HCT116 (cell line): ENCODE measurements around the gene GLDN. TPM values are rescaled to one million over a fixed set of nuclear protein-coding genes. Genes with fewer than 3 reads are reported as not detected.

Experiments
- ATAC-seq: fragments of 200-7000 bp; cut with Tn5 transposase; 2 replicates; pipeline ENCODE4 v1.9.1; 2020; ENCODE audit warnings: mild to moderate bottlenecking, moderate library complexity
- BruUV-seq: library from RNA; stranded (reverse); fragments of 400-500 nt; replicated peaks from 2 replicates; lab custom pipeline; 2021; lab: Mats Ljungman, UMichigan
- CTCF ChIA-PET: fragments of 300-600 bp; sonication (Branson Sonifier 250); formaldehyde crosslinking; loops from one replicate; lab custom pipeline; 2021; ENCODE audit warnings: antibody characterized with exemption; lab: Charles Lee
- POLR2A ChIA-PET: fragments of 300-600, 350-600 bp; sonication (Branson Sonifier 250); formaldehyde crosslinking; loops from one replicate; lab custom pipeline; 2021; ENCODE audit warnings: antibody characterized with exemption; lab: Charles Lee
- RAD21 ChIA-PET, 2 experiments: fragments of 300-600 bp; sonication (Branson Sonifier 250); formaldehyde crosslinking; loops; one replicate each; lab custom pipeline; 2023; ENCODE audit warnings: low total read pairs in 2 of 2; ENCODE audit not compliant: uncharacterized antibody in 2 of 2, unreplicated experiment in 2 of 2, low non-redundant PET in 1 of 2; lab: Charles Lee
- DNase-seq: peaks from one replicate; pipeline ENCODE4 v3.0.0-alpha.2; 2010; ENCODE audit warnings: low read depth, low spot score
- H2AFZ ChIP-seq: fragments of 200-600 bp; shearing (Covaris generic), sonication (generic); 2 replicates; pipeline ENCODE4 v1.6.1; 2017; ENCODE audit warnings: low read depth, mixed run types, mixed read lengths, antibody characterized with exemption, low read length; ENCODE audit not compliant: poor library complexity, severe bottlenecking
- H3K27ac ChIP-seq: 2 replicates; pipeline ENCODE4 v1.5.1; 2012; ENCODE audit warnings: low read depth, low read length
- H3K27me3 ChIP-seq: fragments of 200-600 bp; sonication (generic); 2 replicates; pipeline ENCODE4 v1.6.1; 2016; ENCODE audit warnings: mixed run types, low read length, mixed read lengths; ENCODE audit not compliant: insufficient read depth
- H3K36me3 ChIP-seq, 2 experiments: fragments of 200-500 bp in 1 of 2; fragments of 200-600 bp in 1 of 2; sonication (Bioruptor generic) in 1 of 2; sonication (generic) in 1 of 2; 2 replicates each; pipeline versions ENCODE4 v1.5.1 to v1.6.1; 2014 to 2016; ENCODE audit warnings: low read length in 2 of 2, inconsistent platforms in 1 of 2, mixed read lengths in 1 of 2, mixed run types in 1 of 2; ENCODE audit not compliant: insufficient read depth in 2 of 2, control insufficient read depth in 1 of 2
- H3K4me1 ChIP-seq, 2 experiments: fragments of 200-600 bp in 1 of 2; sonication (generic) in 1 of 2; 2 replicates each; pipeline versions ENCODE4 v1.5.1 to v1.6.1; 2012 to 2017; ENCODE audit warnings: low read length in 2 of 2, inconsistent platforms in 1 of 2, mild to moderate bottlenecking in 1 of 2, mixed read lengths in 1 of 2, mixed run types in 1 of 2, moderate library complexity in 1 of 2; ENCODE audit not compliant: insufficient read depth in 2 of 2, control insufficient read depth in 1 of 2
- H3K4me2 ChIP-seq: fragments of 200-600 bp; sonication (generic); 2 replicates; pipeline ENCODE4 v1.6.1; 2017; ENCODE audit warnings: mixed run types, low read length, mixed read lengths
- H3K4me3 ChIP-seq, 2 experiments: fragments of 200-600 bp in 1 of 2; sonication (generic) in 1 of 2; replicated peaks in 1 of 2; 2 replicates each; pipeline ENCODE4 v1.5.1; 2011 to 2016; ENCODE audit warnings: low read length in 2 of 2, control low read depth in 1 of 2, low read depth in 1 of 2, mild to moderate bottlenecking in 1 of 2, mixed read lengths in 1 of 2, mixed run types in 1 of 2
- H3K79me2 ChIP-seq: fragments of 200-600 bp; sonication (generic); 2 replicates; pipeline ENCODE4 v1.6.1; 2017; ENCODE audit warnings: mild to moderate bottlenecking, mixed run types, low read length, moderate library complexity, mixed read lengths; ENCODE audit not compliant: insufficient read depth
- H3K9ac ChIP-seq: fragments of 200-600 bp; sonication (generic); 2 replicates; pipeline ENCODE4 v1.6.1; 2016; ENCODE audit warnings: low read length, mixed read lengths
- H3K9me2 ChIP-seq: fragments of 200-600 bp; sonication (generic), shearing (Covaris generic); 2 replicates; pipeline ENCODE4 v1.6.1; 2017; ENCODE audit warnings: mixed run types, mild to moderate bottlenecking, moderate library complexity; ENCODE audit not compliant: insufficient read depth
- H3K9me3 ChIP-seq, 2 experiments: fragments of 200-500 bp in 1 of 2; fragments of 200-600 bp in 1 of 2; sonication (Bioruptor generic) in 1 of 2; sonication (generic) in 1 of 2; 2 replicates each; pipeline ENCODE4 v1.6.1; 2014 to 2017; ENCODE audit warnings: low read length in 2 of 2, mixed read lengths in 2 of 2, inconsistent platforms in 1 of 2, low read depth in 1 of 2, mild to moderate bottlenecking in 1 of 2, mixed run types in 1 of 2, moderate library complexity in 1 of 2; ENCODE audit not compliant: control insufficient read depth in 1 of 2, insufficient read depth in 1 of 2
- H4K20me1 ChIP-seq: fragments of 200-600 bp; sonication (generic), shearing (Covaris generic); 2 replicates; pipeline ENCODE4 v1.6.1; 2017; ENCODE audit warnings: mixed run types, mild to moderate bottlenecking, moderate library complexity; ENCODE audit not compliant: insufficient read depth
- ATF3 ChIP-seq: IDR thresholded peaks from 2 replicates; pipeline ENCODE4 v1.6.1; 2012
- CBX3 ChIP-seq: IDR thresholded peaks from 2 replicates; pipeline ENCODE4 v1.6.1; 2012; ENCODE audit warnings: low read depth
- CTCF ChIP-seq, 3 experiments: fragments of 200-600 bp in 1 of 3; sonication (generic) in 1 of 3; IDR thresholded peaks in 2 of 3; conservative IDR thresholded peaks in 1 of 3; 2 replicates each; pipeline ENCODE4 v1.5.1; 2012 to 2017; ENCODE audit warnings: low read depth in 2 of 3, low read length in 2 of 3, antibody characterized with exemption in 1 of 3, borderline replicate concordance in 1 of 3, control low read depth in 1 of 3, mild to moderate bottlenecking in 1 of 3, mixed read lengths in 1 of 3, mixed run types in 1 of 3, moderate library complexity in 1 of 3; ENCODE audit not compliant: insufficient read depth in 1 of 3
- EGR1 ChIP-seq: IDR thresholded peaks from 2 replicates; pipeline ENCODE4 v1.6.1; 2012; ENCODE audit warnings: low read depth
- ELF1 ChIP-seq: IDR thresholded peaks from 2 replicates; pipeline ENCODE4 v1.6.1; 2012; ENCODE audit warnings: low read depth, borderline replicate concordance
- EZH2 ChIP-seq: fragments of 200-600 bp; sonication (generic); IDR thresholded peaks from 2 replicates; pipeline ENCODE4 v1.6.1; 2017; ENCODE audit warnings: antibody characterized with exemption, mixed run types
- FOSL1 ChIP-seq: IDR thresholded peaks from 2 replicates; pipeline ENCODE4 v1.6.1; 2012; ENCODE audit warnings: low read depth
- JUND ChIP-seq: IDR thresholded peaks from 2 replicates; pipeline ENCODE4 v1.6.1; 2012
- MAX ChIP-seq: IDR thresholded peaks from 2 replicates; pipeline ENCODE4 v1.6.1; 2012
- POLR2A ChIP-seq: IDR thresholded peaks from 2 replicates; pipeline ENCODE4 v1.7.0; 2011; ENCODE audit warnings: borderline replicate concordance; ENCODE audit not compliant: insufficient read depth, insufficient read length; ENCODE audit errors: extremely low read depth
- POLR2AphosphoS5 ChIP-seq: IDR thresholded peaks from 2 replicates; pipeline ENCODE4 v1.6.1; 2011; ENCODE audit warnings: mild to moderate bottlenecking, low read depth, low read length, moderate library complexity
- RAD21 ChIP-seq: IDR thresholded peaks from 2 replicates; pipeline ENCODE4 v1.6.1; 2012; ENCODE audit warnings: low read depth, mild to moderate bottlenecking
- REST ChIP-seq: IDR thresholded peaks from 2 replicates; pipeline ENCODE4 v1.6.1; 2012; ENCODE audit warnings: low read depth
- SP1 ChIP-seq: IDR thresholded peaks from 2 replicates; pipeline ENCODE4 v1.6.1; 2012; ENCODE audit warnings: low read depth
- SRF ChIP-seq: IDR thresholded peaks from 2 replicates; pipeline ENCODE4 v1.6.1; 2012; ENCODE audit warnings: low read depth
- TCF7L2 ChIP-seq: IDR thresholded peaks from 2 replicates; pipeline ENCODE4 v1.7.0; 2011; ENCODE audit warnings: borderline replicate concordance, inconsistent platforms; ENCODE audit not compliant: insufficient read depth, insufficient read length; ENCODE audit errors: extremely low read depth
- YY1 ChIP-seq: IDR thresholded peaks from 2 replicates; pipeline ENCODE4 v1.6.1; 2011; ENCODE audit warnings: low read length, low read depth, moderate library complexity, mild to moderate bottlenecking; ENCODE audit not compliant: insufficient replicate concordance; ENCODE audit errors: extremely low read depth
- ZBTB33 ChIP-seq: IDR thresholded peaks from 2 replicates; pipeline ENCODE4 v1.6.1; 2011; ENCODE audit warnings: mild to moderate bottlenecking, low read length, moderate library complexity; ENCODE audit not compliant: insufficient replicate concordance; ENCODE audit errors: extremely low read depth
- ZFX ChIP-seq: fragments of 450-650 bp; IDR thresholded peaks from 2 replicates; pipeline ENCODE4 v1.6.1; 2017
- ZNF274 ChIP-seq: fragments of 200-500 bp; sonication (Bioruptor generic); IDR thresholded peaks from 2 replicates; pipeline ENCODE4 v1.6.1; 2014; ENCODE audit warnings: mild to moderate bottlenecking, low read depth, low read length, inconsistent platforms
- intact Hi-C: fragments of 100-400 bp; cut with micrococcal nuclease; formaldehyde crosslinking; loops from 2 replicates; pipeline ENCODE4 v1.10.0; 2022
- total RNA-seq: library from RNA; stranded (reverse); gene quantifications from one replicate; pipeline ENCODE4 v1.2.1, GENCODE V29; 2021; ENCODE audit not compliant: unreplicated experiment

Gene GLDN
- total RNA-seq, 1 experiment from 2014 or later, result 3.0 TPM

- no peak overlapping the region for H3K4me3 ChIP-seq
- intact Hi-C loops, result no loop called here
- TF ChIP-seq ELF1 (no peak), JUND (no peak), FOSL1 (no peak), SP1 (no peak), POLR2A (no peak), CTCF (IDR thresholded peaks at IDR 0.05 in 2 of 3, conservative IDR thresholded peaks at IDR 0.05 in 1 of 3; ENCODE audit: borderline replicate concordance in 1 of 3, insufficient read depth in 1 of 3, low read depth in 2 of 3, low read length in 2 of 3) (no peak), REST (no peak), TCF7L2 (no peak), EGR1 (no peak), ZFX (no peak), ZBTB33 (no peak), SRF (no peak), MAX (no peak), EZH2 (no peak), RAD21 (no peak), CBX3 (no peak), YY1 (no peak), ZNF274 (no peak), POLR2AphosphoS5 (no peak), ATF3 (no peak)
- ChIA-PET CTCF (no interaction called here), RAD21 (no interaction called here), POLR2A (no interaction called here)
- H3K36me3 ChIP-seq, result peaks cover 2 to 14% of the 10 kb centered on the region in 2 experiments; a peak in 2 of 4 replicates
- no peak overlapping the region for H2AFZ ChIP-seq
- no peaks in the 10 kb centered on the region for H3K9me3 ChIP-seq
- DNase-seq, result no peak
- no peaks in the 10 kb centered on the region for H4K20me1 ChIP-seq
- ATAC-seq, result no peak
- BruUV-seq, result no TSS peak
- H3K79me2 ChIP-seq, result no peaks in the 10 kb centered on the region
- no peak overlapping the region for H3K4me2 ChIP-seq
- H3K27me3 ChIP-seq, result no peaks in the 10 kb centered on the region; the same call in 1 of the 2 replicates
- no peak overlapping the region for H3K9ac ChIP-seq
- H3K9me2 ChIP-seq, result no peaks in the 10 kb centered on the region
- no peak overlapping the region for H3K27ac ChIP-seq
- H3K4me1 ChIP-seq, result peaks cover 9 to 36% of the 10 kb centered on the region in 2 experiments
Measured at GRCh38 chr15:51444807-51445206, 103.4 kb downstream of the GLDN start.
